LNCaP clone FGC (cell line): ENCODE measurements around the gene C9orf85.

Experiments used
- DNase-seq: peaks from one replicate; pipeline ENCODE4 v3.0.0-alpha.2; 2011; ENCODE audit warnings: low read depth
- H3K4me3 ChIP-seq: 2 replicates; pipeline ENCODE4 v1.5.1; 2011; ENCODE audit warnings: mild to moderate bottlenecking, low read depth, low read length, control low read depth
- CTCF ChIP-seq: IDR thresholded peaks from 2 replicates; pipeline ENCODE4 v1.5.1; 2012; ENCODE audit warnings: mild to moderate bottlenecking; ENCODE audit not compliant: control insufficient read depth, insufficient read depth; ENCODE audit errors: extremely low read depth

Gene C9orf85

GRCh38 chr9:71928376-71928775 is 16.9 kb downstream of the C9orf85 start:
- DNase-seq = peak; percentile 67
- H3K4me3 ChIP-seq = peak overlapping the region; percentile 17; the same call in 1 of the 2 replicates
- TF ChIP-seq CTCF = no peak

GRCh38 chr9:71928806-71929205 is 17.4 kb downstream of the C9orf85 start:
- peak overlapping the region; percentile 17; the same call in 1 of the 2 replicates for H3K4me3 ChIP-seq
- TF ChIP-seq CTCF = no peak

GRCh38 chr9:71929223-71929622 is 17.8 kb downstream of the C9orf85 start:
- peak; percentile 92 for DNase-seq
- peak overlapping the region; percentile 17; the same call in 1 of the 2 replicates for H3K4me3 ChIP-seq
- no peak for TF ChIP-seq CTCF

More at GRCh38 chr9:71928806-71929205, 17.4 kb downstream of the C9orf85 start:
- DNase-seq = no peak

- no peak for DNase-seq
- TF ChIP-seq CTCF = no peak
- no peak overlapping the region for H3K4me3 ChIP-seq
Measured at GRCh38 chr9:71929791-71930440, 18.5 kb downstream of the C9orf85 start.

GRCh38 chr9:71931166-71931565 is 19.7 kb downstream of the C9orf85 start:
- H3K4me3 ChIP-seq = no peak overlapping the region
- no peak for TF ChIP-seq CTCF
- no peak for DNase-seq

- H3K4me3 ChIP-seq = no peak overlapping the region
- DNase-seq = no peak
- no peak for TF ChIP-seq CTCF
Measured at GRCh38 chr9:71936066-71936465, 24.6 kb downstream of the C9orf85 start.
